Measurements from ENCODE around the gene SDK1.

The SDK1 gene

GRCh38 chr7:4026941-4027486, 726.0 kb downstream of the SDK1 start:
- no peak overlapping the region for H3K4me3 ChIP-seq (ENCODE audit: low read depth, low read length)
- TF ChIP-seq CTCF (IDR thresholded peaks at IDR 0.05; ENCODE audit: low read depth, low read length, missing control alignments), result no peak
- no peak for DNase-seq (ENCODE audit: low read depth)

GRCh38 chr7:4028221-4028620, 727.2 kb downstream of the SDK1 start:
- no peak for DNase-seq (ENCODE audit: low read depth)
- TF ChIP-seq CTCF (IDR thresholded peaks at IDR 0.05; ENCODE audit: low read depth, low read length, missing control alignments), result no peak
- no peak overlapping the region for H3K4me3 ChIP-seq (ENCODE audit: low read depth, low read length)

- TF ChIP-seq CTCF (IDR thresholded peaks at IDR 0.05; ENCODE audit: low read depth, low read length, missing control alignments), result no peak
- no peak overlapping the region for H3K4me3 ChIP-seq (ENCODE audit: low read depth, low read length)
- no peak for DNase-seq (ENCODE audit: low read depth)
Measured at GRCh38 chr7:4029941-4030340, 728.9 kb downstream of the SDK1 start.

GRCh38 chr7:4030346-4030950, 729.4 kb downstream of the SDK1 start:
- no peak overlapping the region for H3K4me3 ChIP-seq (ENCODE audit: low read depth, low read length)
- no peak for DNase-seq (ENCODE audit: low read depth)
- no peak for TF ChIP-seq CTCF (IDR thresholded peaks at IDR 0.05; ENCODE audit: low read depth, low read length, missing control alignments)

- H3K4me3 ChIP-seq (ENCODE audit: low read depth, low read length), result no peak overlapping the region
- no peak for DNase-seq (ENCODE audit: low read depth)
- TF ChIP-seq CTCF (IDR thresholded peaks at IDR 0.05; ENCODE audit: low read depth, low read length, missing control alignments), result no peak
Measured at GRCh38 chr7:4033996-4034395, 732.9 kb downstream of the SDK1 start.

- no peak for DNase-seq (ENCODE audit: low read depth)
- no peak for TF ChIP-seq CTCF (IDR thresholded peaks at IDR 0.05; ENCODE audit: low read depth, low read length, missing control alignments)
- no peak overlapping the region for H3K4me3 ChIP-seq (ENCODE audit: low read depth, low read length)
Measured at GRCh38 chr7:4037308-4037707, 736.3 kb downstream of the SDK1 start.

GRCh38 chr7:4037877-4038276, 736.8 kb downstream of the SDK1 start:
- DNase-seq (ENCODE audit: low read depth), result no peak
- no peak overlapping the region for H3K4me3 ChIP-seq (ENCODE audit: low read depth, low read length)
- no peak for TF ChIP-seq CTCF (IDR thresholded peaks at IDR 0.05; ENCODE audit: low read depth, low read length, missing control alignments)
